ENCODE results near the gene ZNF296.

The ZNF296 gene

GRCh38 chr19:45103508-45104319 lies 27.4 kb upstream of the ZNF296 start:
- no peak overlapping the region for H3K4me3 ChIP-seq (ENCODE audit: low read depth, low read length)

DNA sequence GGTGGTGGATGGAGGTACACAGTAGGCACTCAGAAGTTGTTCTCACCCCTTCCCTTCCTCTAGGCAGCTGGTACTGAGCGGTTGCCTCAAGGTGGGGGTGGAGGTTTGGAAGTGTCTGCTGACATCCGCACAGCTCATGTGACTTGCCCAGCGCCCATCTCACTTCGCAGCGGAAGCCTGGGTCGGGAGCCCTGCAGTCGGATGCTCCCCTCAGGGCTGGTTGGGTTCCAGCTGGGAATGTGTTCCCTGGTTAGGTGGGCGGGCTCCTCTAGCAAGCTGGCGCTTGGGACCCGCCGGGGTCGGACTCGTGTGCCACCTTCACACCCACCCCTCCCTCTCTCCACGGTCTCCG lies 26.9 kb upstream of the ZNF296 start:
- no peak overlapping the region for H3K4me3 ChIP-seq (ENCODE audit: low read depth, low read length)

DNA sequence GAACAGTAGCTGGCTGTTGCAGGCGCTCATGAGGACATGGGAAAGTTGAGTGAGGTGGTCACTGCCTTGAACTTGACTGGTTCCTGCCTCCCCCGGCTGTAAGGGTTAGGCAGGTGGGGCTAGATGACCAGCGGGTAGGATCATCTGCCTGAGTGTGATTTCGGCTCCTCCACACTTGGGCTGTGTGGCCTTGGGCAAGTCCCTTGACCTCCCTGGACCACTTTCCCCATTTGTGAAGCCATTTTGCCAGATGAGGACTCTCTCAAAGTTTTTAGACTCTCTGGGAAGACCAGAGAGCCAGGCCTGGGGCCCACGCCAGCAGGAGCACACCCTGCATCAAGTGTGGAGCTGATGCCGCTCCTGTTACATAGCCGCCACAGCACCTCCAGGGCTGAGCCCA lies 26.2 kb upstream of the ZNF296 start:
- no peak overlapping the region for H3K4me3 ChIP-seq (ENCODE audit: low read depth, low read length)

DNA sequence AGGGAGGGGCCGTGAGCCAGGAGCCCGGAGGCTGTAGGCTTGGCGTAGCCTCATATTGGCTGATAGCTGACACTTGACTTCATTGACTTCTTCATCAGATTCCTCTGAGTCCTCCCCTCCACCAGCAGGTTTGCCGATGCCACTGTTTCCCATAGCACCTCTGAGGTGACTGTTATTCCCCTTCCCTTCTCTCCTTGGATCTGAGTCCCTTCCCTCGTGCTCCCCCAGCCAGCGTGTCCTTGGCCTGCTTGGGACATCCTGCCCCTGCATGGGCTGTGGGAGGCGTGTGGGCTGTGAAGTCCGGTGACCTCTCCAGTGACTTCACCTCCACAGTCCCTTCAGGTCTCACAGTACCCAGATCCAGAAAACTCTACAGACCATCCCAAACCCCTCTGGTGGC lies 25.5 kb upstream of the ZNF296 start:
- H3K4me3 ChIP-seq (ENCODE audit: low read depth, low read length): no peak overlapping the region

GRCh38 chr19:45100846-45101252 lies 24.6 kb upstream of the ZNF296 start:
- no peak overlapping the region for H3K4me3 ChIP-seq (ENCODE audit: low read depth, low read length)

DNA sequence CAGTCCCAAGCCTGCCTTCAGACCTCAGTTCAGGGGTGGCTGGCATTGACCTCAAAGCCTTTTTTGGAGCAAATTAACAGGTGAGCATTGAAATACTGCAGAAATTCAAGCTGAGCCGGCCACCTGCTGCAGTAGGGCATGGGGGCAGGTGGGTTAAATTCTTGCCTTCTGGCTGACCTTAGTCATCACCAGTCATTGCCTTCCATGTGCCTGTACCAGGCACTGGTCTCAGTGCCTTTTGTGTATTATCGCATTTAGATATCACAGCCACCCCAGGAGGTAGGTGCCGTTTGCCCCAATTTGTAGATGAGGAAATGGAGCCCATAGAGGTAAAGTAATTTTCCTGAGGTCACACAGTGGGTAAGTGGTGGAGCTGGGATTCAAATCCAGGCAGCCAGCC lies 23.9 kb upstream of the ZNF296 start:
- no peak overlapping the region for H3K4me3 ChIP-seq (ENCODE audit: low read depth, low read length)

- H3K4me3 ChIP-seq (ENCODE audit: low read depth, low read length): no peak overlapping the region
Observed at GRCh38 chr19:45099467-45100191, 23.4 kb upstream of the ZNF296 start.

DNA sequence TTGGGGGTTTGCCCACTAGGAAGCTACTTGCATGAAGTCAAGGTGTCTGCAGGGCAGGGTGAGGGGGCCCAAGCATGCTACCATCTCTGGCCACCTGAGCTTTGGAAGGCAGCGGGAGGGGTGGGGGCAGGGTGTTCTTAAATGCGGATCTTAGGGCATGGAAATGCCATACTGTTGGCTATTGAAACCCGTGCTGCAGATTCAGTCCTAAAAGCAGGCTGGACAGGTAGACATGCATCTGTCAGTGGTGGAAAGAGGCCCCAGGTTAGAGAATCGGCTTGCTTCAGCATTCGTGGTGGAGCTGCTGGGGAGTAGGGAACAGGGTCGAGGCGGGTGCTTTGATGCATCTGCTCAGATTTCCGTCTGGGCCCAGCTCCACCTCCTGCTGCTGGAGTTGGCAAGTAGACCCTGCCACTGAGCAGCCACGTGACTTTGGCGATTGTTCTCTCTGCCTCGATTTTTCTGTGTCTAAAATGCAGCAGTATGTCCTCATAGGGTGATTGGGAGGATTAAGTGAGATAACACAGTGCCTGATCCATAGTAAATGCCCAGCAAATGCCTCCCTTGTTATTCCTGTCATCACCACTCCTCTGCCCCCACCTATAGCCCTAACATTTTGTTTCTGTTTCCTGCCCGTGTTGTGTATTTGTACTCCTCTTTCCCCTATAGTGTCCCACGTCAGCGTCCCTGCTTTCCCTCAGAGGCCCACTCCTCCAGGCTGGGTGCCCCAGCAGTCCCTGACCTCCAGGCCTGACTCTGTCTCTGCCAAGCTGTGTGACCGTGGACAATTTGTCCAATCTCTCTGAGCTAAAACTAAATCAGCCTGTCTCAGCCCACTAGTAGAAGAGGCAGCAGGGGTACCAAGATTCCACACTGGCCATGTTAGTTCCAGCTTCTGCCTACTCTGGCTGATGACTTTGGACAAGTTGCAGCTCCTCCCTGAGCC lies 22.5 kb upstream of the ZNF296 start:
- no peak overlapping the region for H3K4me3 ChIP-seq (ENCODE audit: low read depth, low read length)

GRCh38 chr19:45097776-45098520 lies 21.7 kb upstream of the ZNF296 start:
- no peak overlapping the region for H3K4me3 ChIP-seq (ENCODE audit: low read depth, low read length)

DNA sequence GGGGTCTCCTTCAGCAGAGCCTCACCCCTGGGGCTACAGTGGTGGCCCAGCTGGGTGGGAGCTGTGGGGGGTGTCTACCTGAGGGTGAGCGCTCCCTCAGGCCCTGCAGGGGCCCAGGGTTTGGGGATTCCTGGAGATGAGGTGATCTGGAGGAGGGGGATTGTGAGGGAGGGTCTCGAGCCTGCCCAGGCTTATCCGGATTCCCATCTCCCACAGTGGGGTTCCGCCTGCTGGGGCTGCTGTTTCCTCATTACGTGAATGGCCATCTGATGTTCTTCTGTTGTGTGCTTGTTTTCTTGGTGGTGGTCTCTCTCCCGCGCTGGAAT lies 21.1 kb upstream of the ZNF296 start:
- no peak overlapping the region for H3K4me3 ChIP-seq (ENCODE audit: low read depth, low read length)

DNA sequence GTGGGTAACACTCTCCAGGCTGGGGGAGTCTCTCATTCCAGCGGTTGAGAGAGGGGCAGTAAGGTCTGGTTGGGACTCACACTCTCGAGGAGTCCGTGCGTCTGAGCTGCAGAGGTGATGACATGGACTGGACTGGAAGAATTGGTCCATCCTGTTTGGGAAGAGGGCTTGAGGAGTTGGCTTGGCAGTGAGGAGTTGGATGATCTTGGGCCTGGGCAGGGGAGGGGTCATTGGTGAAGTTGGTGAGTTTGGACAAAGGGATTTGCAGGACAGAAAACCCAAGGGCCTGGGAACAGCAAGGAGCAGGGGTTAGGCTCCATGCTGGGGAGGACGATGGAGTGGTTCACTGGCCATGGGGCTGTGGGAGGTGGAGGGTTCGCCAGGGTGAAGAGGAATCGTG lies 20.4 kb upstream of the ZNF296 start:
- H3K4me3 ChIP-seq (ENCODE audit: low read depth, low read length): no peak overlapping the region

GRCh38 chr19:45095496-45096413 lies 19.5 kb upstream of the ZNF296 start:
- H3K4me3 ChIP-seq (ENCODE audit: low read depth, low read length): no peak overlapping the region

GRCh38 chr19:45094707-45095106 lies 18.4 kb upstream of the ZNF296 start:
- H3K4me3 ChIP-seq (ENCODE audit: low read depth, low read length): no peak overlapping the region

- H3K4me3 ChIP-seq (ENCODE audit: low read depth, low read length): peak overlapping the region; percentile 87
Observed at GRCh38 chr19:45094137-45094536, 17.9 kb upstream of the ZNF296 start.

- H3K4me3 ChIP-seq (ENCODE audit: low read depth, low read length): peak within 1 kb of the TSS; percentile 87
Observed at GRCh38 chr19:45092747-45093678, 16.7 kb upstream of the ZNF296 start, which contains the start of gene PPP1R37. Gene PPP1R37, plus strand, starts transcription at chr19:45093179. Its CDS starts 147 bp downstream, at chr19:45093326.

DNA sequence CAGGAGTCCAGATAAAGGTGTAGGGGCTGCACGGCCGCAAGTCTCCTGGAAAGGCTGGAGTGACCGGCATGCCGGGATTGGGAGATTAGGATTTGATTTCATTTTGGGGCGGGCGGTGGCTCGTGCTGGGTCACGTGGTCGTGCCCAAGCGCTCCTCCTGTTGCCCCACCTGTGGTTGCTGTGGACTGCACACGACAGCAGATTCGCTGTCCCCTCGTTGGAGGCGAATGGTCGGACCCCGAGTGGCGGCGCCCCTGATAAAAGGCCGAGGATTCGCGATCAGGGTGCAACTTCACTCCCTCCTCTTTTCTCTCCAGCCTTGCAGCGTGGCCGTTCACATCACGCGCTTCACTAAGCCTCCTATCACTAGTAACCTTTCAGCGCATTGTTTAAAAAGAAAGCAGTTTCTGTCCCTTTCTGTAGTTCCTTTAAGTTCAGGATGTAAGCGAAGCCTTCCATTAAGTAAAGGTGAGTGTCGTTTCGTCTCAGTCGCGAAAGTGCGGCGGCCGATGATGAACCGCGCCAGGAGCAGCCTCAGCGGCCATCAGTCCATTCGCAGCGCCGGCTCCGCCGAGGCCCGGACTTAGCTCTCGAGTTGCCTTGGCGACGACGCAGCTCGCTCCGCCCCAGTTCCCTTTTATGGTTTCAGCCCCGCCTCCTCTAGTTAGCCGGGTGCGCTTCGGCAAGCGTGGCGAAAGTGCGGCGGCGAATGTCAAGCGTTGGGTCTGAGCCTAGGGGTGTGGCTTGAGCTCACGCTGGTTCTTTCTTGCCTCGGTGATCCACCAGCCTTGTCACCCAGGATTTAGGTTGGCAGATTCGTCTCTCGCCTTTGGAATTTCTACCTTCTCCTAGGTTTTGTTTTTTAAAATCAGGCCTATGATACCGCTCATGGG lies 15.0 kb upstream of the ZNF296 start:
- H3K4me3 ChIP-seq (ENCODE audit: low read depth, low read length): peak overlapping the region; percentile 87

GRCh38 chr19:45090606-45091005 lies 14.3 kb upstream of the ZNF296 start:
- no peak overlapping the region for H3K4me3 ChIP-seq (ENCODE audit: low read depth, low read length)

DNA sequence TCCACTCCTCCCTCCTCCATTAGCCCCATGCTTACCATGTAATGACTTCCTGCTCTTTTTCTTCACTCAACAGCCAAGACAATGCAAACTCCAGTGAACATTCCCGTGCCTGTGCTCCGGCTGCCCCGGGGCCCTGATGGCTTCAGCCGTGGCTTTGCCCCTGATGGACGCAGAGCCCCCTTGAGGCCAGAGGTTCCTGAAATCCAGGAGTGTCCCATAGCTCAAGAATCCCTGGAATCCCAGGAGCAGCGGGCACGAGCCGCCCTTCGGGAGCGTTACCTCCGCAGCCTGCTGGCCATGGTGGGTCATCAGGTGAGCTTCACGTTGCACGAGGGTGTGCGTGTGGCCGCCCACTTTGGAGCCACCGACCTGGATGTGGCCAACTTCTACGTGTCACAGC lies 13.8 kb upstream of the ZNF296 start:
- H3K4me3 ChIP-seq (ENCODE audit: low read depth, low read length): no peak overlapping the region

Data from iPS-11a (cell line).